BE2C (cell line): Measurements from ENCODE around the gene CRIP2. TPM values are rescaled to one million over a fixed set of nuclear protein-coding genes. Genes with fewer than 3 reads are reported as not detected.
A peak's percentile ranks its signal among the peaks of the same experiment; 100 is the strongest.

ENCODE experiments used
- DNase-seq: peaks from one replicate; pipeline ENCODE4 v3.0.0-alpha.2; 2020
- H3K27me3 ChIP-seq: fragments of 250-450 bp; sonication (Bioruptor Pico); 2 replicates; pipeline ENCODE4 v1.5.1; 2020; ENCODE audit warnings: mild to moderate bottlenecking
- H3K36me3 ChIP-seq: fragments of 250-450 bp; sonication (Bioruptor Pico); 2 replicates; pipeline ENCODE4 v1.5.1; 2020; ENCODE audit warnings: mild to moderate bottlenecking
- H3K4me1 ChIP-seq: fragments of 250-450 bp; sonication (Bioruptor Pico); 2 replicates; pipeline ENCODE4 v1.5.1; 2020
- H3K4me3 ChIP-seq: 2 replicates; pipeline ENCODE4 v1.5.1; 2011; ENCODE audit warnings: low read depth, low read length
- H3K9me3 ChIP-seq: fragments of 250-450 bp; sonication (Bioruptor Pico); 2 replicates; pipeline ENCODE4 v1.5.1; 2020
- polyA plus RNA-seq: library from polyadenylated mRNA; unstranded; fragments of >200 nt; gene quantifications from one replicate; pipeline ENCODE4 v1.2.1, GENCODE V29; 2012; ENCODE audit warnings: low read depth, missing spikeins; ENCODE audit not compliant: insufficient read length, insufficient read depth
- TF ChIP-seq, protein P1 (sequence below): IDR thresholded peaks from 2 replicates; pipeline ENCODE4 v1.5.1; 2012; ENCODE audit warnings: mild to moderate bottlenecking, low read depth, low read length

The CRIP2 gene, protein sequence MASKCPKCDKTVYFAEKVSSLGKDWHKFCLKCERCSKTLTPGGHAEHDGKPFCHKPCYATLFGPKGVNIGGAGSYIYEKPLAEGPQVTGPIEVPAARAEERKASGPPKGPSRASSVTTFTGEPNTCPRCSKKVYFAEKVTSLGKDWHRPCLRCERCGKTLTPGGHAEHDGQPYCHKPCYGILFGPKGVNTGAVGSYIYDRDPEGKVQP
- polyA plus RNA-seq, result 2,068 TPM

DNA sequence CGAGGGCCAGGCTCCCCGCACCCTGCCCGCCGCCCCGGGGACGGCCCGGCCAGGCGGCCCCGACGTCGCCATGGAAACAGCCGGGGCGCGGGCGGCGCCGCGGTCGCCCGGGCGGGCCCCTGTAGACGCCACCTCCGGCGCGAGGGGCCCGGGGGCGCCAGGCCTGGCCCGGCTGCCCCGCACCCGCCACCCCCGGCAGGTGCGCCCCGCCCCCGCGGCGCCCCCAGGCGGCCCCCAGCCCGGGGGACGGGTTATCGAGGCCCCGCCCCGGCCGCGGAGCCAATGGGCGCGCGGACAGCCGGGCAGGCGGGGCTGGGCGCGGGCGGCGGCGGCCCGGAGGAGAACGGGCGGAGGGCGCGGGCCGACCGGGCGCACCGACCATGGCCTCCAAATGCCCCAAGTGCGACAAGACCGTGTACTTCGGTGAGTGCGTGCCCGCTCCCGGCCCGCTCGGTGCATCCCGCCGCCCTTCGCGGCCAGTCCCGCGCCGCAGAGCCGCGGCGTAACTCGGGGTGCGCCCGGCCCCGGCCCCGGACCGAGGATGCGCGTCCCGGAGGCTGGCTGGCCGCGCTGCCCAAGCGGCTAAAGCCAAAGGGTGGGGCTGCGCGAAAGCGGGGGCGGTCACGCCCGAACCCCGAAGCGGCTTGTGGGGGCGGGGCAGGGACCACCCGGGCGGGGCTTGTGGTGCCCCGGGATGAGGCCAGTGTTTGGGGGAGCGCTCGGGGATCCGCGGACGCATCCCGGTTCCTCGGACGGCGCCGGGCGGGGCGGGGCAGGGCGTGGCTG lies at the start of gene CRIP2:
TSS of gene CRIP2 (plus strand) at position 339 of the 786 bp plus-strand sequence. CDS start at position 381, 42 bp downstream.
- H3K4me1 ChIP-seq, result peaks cover 41% of the 10 kb centered on the region
- DNase-seq, result peak; percentile 80

DNA sequence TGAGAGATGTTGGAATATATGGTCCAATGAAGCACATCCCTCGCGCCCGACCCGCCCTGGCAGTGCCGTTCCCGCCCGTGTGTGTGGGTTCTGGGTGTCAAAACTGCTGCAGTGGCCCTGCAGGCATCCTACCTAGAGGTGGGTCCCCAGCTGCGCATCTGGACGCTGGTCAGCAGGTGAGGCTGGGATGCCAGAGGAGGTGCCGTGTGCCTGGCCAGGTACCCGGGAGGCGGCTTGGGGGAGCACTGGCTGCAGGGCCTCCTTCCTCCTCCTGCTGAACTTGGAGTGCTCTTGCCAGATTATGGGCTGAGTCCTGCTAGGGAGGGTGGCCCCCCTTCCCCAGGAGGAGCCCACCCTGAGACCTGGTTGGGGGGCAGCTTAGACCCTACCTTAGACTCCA lies 49.8 kb upstream of the CRIP2 start:
- DNase-seq, result no peak
- TF ChIP-seq, protein P1, sequence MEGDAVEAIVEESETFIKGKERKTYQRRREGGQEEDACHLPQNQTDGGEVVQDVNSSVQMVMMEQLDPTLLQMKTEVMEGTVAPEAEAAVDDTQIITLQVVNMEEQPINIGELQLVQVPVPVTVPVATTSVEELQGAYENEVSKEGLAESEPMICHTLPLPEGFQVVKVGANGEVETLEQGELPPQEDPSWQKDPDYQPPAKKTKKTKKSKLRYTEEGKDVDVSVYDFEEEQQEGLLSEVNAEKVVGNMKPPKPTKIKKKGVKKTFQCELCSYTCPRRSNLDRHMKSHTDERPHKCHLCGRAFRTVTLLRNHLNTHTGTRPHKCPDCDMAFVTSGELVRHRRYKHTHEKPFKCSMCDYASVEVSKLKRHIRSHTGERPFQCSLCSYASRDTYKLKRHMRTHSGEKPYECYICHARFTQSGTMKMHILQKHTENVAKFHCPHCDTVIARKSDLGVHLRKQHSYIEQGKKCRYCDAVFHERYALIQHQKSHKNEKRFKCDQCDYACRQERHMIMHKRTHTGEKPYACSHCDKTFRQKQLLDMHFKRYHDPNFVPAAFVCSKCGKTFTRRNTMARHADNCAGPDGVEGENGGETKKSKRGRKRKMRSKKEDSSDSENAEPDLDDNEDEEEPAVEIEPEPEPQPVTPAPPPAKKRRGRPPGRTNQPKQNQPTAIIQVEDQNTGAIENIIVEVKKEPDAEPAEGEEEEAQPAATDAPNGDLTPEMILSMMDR, result no peak
- peaks cover 11% of the 10 kb centered on the region for H3K4me1 ChIP-seq
- H3K36me3 ChIP-seq, result peaks cover 49% of the 10 kb centered on the region
- no peaks in the 10 kb centered on the region for H3K9me3 ChIP-seq
- no peaks in the 10 kb centered on the region for H3K27me3 ChIP-seq
- H3K4me3 ChIP-seq, result no peak overlapping the region

More for the DNA sequence above, at the start of gene CRIP2:
- TF ChIP-seq, protein P1, result no peak
- Histone ChIP-seq H3K27me3 (no peaks in the 10 kb centered on the region), H3K9me3 (no peaks in the 10 kb centered on the region), H3K4me3 (peak within 1 kb of the TSS; percentile 67), H3K36me3 (peaks cover 4% of the 10 kb centered on the region)

DNA sequence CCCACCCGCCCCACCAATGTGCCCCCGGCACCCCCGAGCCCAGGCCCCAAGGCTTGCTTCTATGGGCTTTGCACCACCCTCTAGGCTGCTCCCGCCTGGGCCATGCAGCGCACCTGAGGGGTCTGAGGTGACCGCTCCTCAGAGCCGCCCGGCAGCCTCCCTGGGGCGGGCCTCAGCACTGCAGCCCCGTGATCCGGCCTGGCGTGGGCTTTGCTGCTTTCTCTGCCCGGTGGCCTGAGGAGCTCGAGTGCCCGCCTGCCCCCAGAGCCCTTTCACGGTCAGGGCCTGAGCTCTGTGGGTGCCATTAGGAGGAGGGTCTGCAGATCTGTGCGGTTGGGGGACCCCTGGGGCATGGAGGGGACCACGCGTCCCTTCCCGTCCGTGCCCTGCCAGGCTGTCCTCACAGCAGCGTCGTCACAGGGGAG lies 48.8 kb upstream of the CRIP2 start:
- no peak for DNase-seq
- no peak overlapping the region for H3K4me3 ChIP-seq
- H3K36me3 ChIP-seq, result peaks cover 59% of the 10 kb centered on the region
- TF ChIP-seq, protein P1, result no peak
- peaks cover 11% of the 10 kb centered on the region for H3K4me1 ChIP-seq
- no peaks in the 10 kb centered on the region for H3K9me3 ChIP-seq
- H3K27me3 ChIP-seq, result no peaks in the 10 kb centered on the region

DNA sequence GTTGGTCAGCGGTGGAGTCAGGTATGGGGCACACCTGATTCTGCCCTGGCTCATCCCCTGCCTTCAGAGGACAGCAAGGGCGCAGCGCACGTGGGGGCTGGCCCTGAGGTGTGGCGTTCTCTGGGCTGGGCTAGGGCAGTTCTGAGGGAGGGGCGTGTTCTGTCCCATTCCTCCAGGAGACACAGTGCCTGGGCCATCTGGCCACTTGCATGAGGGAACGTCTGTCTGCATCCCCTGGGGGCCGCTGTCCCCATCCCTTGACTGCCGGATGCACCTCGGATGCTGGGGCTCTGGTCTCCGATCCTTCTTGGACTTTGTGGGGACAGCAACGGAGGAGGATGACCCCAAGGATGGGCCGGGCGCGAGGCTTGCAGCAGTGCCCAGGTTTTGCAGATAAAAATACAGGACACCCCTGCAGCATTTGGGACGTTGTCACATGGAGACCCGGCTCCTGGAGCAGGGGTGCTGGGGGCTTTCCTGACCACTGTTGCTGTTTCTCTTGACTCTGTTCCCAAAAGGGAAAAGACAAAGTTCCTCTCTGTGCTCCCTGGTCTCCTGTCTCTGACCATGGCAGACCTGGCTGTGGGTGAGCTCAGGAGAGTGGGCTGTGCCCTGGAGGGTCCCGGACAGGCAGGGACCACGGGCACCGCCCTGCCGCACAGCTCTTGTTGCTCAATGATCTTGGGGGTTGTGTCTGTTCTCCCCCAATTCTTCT lies 48.0 kb upstream of the CRIP2 start:
- peaks cover 11% of the 10 kb centered on the region for H3K4me1 ChIP-seq
- no peak for DNase-seq
- no peak overlapping the region for H3K4me3 ChIP-seq
- no peaks in the 10 kb centered on the region for H3K27me3 ChIP-seq
- TF ChIP-seq, protein P1, result no peak
- no peaks in the 10 kb centered on the region for H3K9me3 ChIP-seq
- H3K36me3 ChIP-seq, result peaks cover 67% of the 10 kb centered on the region

DNA sequence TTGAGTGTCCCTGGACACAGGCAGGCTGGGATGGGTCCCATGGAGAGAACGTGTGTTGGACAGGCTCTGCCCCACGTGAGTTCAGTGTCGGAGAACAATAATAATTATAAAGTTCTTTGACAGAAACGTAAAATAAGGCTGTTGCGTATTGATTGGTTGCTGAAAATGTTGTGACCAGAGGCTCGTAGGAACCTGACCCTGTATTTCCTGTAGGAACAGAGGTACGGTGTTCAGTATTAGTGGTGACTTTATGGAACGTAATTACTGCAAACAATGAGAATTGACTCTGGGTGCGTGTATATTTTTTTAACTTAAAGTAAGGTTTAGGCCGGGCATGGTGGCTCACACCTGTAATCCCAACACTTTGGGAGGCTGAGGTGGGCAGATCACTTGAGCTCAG lies 47.2 kb upstream of the CRIP2 start:
- DNase-seq, result no peak
- Histone ChIP-seq H3K36me3 (peaks cover 64% of the 10 kb centered on the region), H3K27me3 (no peaks in the 10 kb centered on the region), H3K9me3 (no peaks in the 10 kb centered on the region), H3K4me3 (no peak overlapping the region), H3K4me1 (peaks cover 5% of the 10 kb centered on the region)
- TF ChIP-seq, protein P1, result no peak
